SK-N-SH (cell line): Measurements from ENCODE around the gene NFE2.

Source experiments
- CHD2 ChIP-seq: fragments of 150-350 bp; IDR thresholded peaks from 2 replicates; pipeline ENCODE4 v1.6.1; 2018; ENCODE audit warnings: low read length; ENCODE audit not compliant: partially characterized antibody
- EZH2phosphoT487 ChIP-seq: fragments of 200-600 bp; sonication (generic); IDR thresholded peaks from 2 replicates; pipeline ENCODE4 v1.6.1; 2017; ENCODE audit warnings: low read depth, mixed run types, mild to moderate bottlenecking, antibody characterized with exemption, moderate library complexity, borderline replicate concordance
- GATA2 ChIP-seq: sonication (generic); formaldehyde crosslinking; IDR thresholded peaks from 2 replicates; pipeline ENCODE4 v1.5.0; 2020; ENCODE audit warnings: mild to moderate bottlenecking, missing genetic modification reagents
- JUND ChIP-seq: IDR thresholded peaks from 2 replicates; pipeline ENCODE4 v1.4.0; 2012
- POLR2AphosphoS5 ChIP-seq: IDR thresholded peaks from 2 replicates; pipeline ENCODE4 v1.6.1; 2012; ENCODE audit warnings: low read depth, low read length
- RAD21 ChIP-seq: IDR thresholded peaks from 2 replicates; pipeline ENCODE4 v1.6.1; 2012; ENCODE audit warnings: mild to moderate bottlenecking, low read length
- YY1 ChIP-seq: IDR thresholded peaks from 2 replicates; pipeline ENCODE4 v1.4.0; 2012; ENCODE audit warnings: low read depth, mild to moderate bottlenecking
- TF ChIP-seq, protein P1 (sequence below): IDR thresholded peaks from 2 replicates; pipeline ENCODE4 v1.4.0; 2012; ENCODE audit warnings: low read depth, borderline replicate concordance
- TF ChIP-seq, protein P2 (sequence below): IDR thresholded peaks from 2 replicates; pipeline ENCODE4 v1.6.1; 2012; ENCODE audit warnings: mild to moderate bottlenecking, low read depth, low read length, moderate library complexity
- TF ChIP-seq, protein P3 (sequence below): fragments of 200-600 bp; sonication (generic); IDR thresholded peaks from 2 replicates; pipeline ENCODE4 v1.6.1; 2017; ENCODE audit warnings: antibody characterized with exemption, mild to moderate bottlenecking, moderate library complexity
- TF ChIP-seq, protein P4 (sequence below): fragments of 150-350 bp; IDR thresholded peaks from 2 replicates; pipeline ENCODE4 v1.6.1; 2017; ENCODE audit warnings: antibody characterized with exemption, low read length, low read depth, borderline replicate concordance
- TF ChIP-seq, protein P5 (sequence below): IDR thresholded peaks from 2 replicates; pipeline ENCODE4 v1.4.0; 2012; ENCODE audit warnings: low read depth, borderline replicate concordance

DNA sequence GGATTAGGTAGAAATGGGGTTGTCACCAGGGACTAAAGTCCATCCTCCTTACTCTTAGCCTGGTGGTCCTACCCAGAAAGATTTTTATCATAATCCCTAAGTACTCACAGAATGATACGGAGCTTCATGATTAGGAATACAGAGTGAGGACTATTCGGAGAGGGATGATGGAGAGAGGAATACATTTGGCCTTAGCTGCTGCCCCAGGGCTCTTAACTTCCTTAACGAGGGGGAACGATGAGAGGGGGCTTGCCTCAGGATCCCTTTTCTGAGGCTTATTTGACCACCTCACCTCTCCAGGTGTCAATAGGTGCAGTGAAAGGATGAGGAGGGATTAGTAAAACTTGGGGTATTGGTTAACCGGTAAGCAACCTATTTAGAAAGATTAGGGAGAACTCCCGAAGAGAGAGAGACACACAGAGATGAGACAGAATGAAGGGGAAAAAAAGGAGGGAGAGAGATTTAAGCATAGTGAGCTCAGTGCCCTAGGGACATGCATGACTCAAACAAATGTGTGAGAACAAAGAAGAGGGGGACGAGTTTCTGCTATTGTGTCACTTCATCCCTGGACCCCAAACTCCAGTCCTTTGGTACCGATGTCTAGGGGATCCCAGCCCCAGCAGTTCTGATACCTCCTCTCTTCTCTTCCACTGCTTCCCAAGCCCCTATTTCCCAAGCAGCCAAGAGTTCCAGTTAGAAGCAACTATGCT lies 1.1 kb downstream of the NFE2 start:
- TF ChIP-seq, protein P1, sequence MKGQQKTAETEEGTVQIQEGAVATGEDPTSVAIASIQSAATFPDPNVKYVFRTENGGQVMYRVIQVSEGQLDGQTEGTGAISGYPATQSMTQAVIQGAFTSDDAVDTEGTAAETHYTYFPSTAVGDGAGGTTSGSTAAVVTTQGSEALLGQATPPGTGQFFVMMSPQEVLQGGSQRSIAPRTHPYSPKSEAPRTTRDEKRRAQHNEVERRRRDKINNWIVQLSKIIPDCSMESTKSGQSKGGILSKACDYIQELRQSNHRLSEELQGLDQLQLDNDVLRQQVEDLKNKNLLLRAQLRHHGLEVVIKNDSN: no peak
- TF ChIP-seq, protein P2, sequence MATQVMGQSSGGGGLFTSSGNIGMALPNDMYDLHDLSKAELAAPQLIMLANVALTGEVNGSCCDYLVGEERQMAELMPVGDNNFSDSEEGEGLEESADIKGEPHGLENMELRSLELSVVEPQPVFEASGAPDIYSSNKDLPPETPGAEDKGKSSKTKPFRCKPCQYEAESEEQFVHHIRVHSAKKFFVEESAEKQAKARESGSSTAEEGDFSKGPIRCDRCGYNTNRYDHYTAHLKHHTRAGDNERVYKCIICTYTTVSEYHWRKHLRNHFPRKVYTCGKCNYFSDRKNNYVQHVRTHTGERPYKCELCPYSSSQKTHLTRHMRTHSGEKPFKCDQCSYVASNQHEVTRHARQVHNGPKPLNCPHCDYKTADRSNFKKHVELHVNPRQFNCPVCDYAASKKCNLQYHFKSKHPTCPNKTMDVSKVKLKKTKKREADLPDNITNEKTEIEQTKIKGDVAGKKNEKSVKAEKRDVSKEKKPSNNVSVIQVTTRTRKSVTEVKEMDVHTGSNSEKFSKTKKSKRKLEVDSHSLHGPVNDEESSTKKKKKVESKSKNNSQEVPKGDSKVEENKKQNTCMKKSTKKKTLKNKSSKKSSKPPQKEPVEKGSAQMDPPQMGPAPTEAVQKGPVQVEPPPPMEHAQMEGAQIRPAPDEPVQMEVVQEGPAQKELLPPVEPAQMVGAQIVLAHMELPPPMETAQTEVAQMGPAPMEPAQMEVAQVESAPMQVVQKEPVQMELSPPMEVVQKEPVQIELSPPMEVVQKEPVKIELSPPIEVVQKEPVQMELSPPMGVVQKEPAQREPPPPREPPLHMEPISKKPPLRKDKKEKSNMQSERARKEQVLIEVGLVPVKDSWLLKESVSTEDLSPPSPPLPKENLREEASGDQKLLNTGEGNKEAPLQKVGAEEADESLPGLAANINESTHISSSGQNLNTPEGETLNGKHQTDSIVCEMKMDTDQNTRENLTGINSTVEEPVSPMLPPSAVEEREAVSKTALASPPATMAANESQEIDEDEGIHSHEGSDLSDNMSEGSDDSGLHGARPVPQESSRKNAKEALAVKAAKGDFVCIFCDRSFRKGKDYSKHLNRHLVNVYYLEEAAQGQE: no peak
- TF ChIP-seq YY1 (no peak), RAD21 (no peak), EZH2phosphoT487 (no peak), JUND (no peak), POLR2AphosphoS5 (no peak), CHD2 (no peak), GATA2 (CRISPR knock-in tag) (no peak)
- TF ChIP-seq, protein P3, sequence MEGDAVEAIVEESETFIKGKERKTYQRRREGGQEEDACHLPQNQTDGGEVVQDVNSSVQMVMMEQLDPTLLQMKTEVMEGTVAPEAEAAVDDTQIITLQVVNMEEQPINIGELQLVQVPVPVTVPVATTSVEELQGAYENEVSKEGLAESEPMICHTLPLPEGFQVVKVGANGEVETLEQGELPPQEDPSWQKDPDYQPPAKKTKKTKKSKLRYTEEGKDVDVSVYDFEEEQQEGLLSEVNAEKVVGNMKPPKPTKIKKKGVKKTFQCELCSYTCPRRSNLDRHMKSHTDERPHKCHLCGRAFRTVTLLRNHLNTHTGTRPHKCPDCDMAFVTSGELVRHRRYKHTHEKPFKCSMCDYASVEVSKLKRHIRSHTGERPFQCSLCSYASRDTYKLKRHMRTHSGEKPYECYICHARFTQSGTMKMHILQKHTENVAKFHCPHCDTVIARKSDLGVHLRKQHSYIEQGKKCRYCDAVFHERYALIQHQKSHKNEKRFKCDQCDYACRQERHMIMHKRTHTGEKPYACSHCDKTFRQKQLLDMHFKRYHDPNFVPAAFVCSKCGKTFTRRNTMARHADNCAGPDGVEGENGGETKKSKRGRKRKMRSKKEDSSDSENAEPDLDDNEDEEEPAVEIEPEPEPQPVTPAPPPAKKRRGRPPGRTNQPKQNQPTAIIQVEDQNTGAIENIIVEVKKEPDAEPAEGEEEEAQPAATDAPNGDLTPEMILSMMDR: no peak
- TF ChIP-seq, protein P4, sequence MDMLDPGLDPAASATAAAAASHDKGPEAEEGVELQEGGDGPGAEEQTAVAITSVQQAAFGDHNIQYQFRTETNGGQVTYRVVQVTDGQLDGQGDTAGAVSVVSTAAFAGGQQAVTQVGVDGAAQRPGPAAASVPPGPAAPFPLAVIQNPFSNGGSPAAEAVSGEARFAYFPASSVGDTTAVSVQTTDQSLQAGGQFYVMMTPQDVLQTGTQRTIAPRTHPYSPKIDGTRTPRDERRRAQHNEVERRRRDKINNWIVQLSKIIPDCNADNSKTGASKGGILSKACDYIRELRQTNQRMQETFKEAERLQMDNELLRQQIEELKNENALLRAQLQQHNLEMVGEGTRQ: no peak
- TF ChIP-seq, protein P5, sequence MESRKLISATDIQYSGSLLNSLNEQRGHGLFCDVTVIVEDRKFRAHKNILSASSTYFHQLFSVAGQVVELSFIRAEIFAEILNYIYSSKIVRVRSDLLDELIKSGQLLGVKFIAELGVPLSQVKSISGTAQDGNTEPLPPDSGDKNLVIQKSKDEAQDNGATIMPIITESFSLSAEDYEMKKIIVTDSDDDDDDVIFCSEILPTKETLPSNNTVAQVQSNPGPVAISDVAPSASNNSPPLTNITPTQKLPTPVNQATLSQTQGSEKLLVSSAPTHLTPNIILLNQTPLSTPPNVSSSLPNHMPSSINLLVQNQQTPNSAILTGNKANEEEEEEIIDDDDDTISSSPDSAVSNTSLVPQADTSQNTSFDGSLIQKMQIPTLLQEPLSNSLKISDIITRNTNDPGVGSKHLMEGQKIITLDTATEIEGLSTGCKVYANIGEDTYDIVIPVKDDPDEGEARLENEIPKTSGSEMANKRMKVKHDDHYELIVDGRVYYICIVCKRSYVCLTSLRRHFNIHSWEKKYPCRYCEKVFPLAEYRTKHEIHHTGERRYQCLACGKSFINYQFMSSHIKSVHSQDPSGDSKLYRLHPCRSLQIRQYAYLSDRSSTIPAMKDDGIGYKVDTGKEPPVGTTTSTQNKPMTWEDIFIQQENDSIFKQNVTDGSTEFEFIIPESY: no peak
